ENCODE measurements around the gene SREK1IP1. TPM values are rescaled to one million over a fixed set of nuclear protein-coding genes. Genes with fewer than 3 reads are reported as not detected.

SREK1IP1 gene
- total RNA-seq, 1 experiment from 2014 or later, result 25.5 TPM

GRCh38 chr5:64766941-64767340 lies 1.6 kb downstream of the SREK1IP1 start:
- Histone ChIP-seq H3K36me3 (ENCODE audit: control insufficient read depth in 1 of 2, insufficient read depth in 2 of 2, low read length in 2 of 2) (no peaks in the 10 kb centered on the region; a peak in 1 of 4 replicates), H3K9me2 (ENCODE audit: insufficient read depth) (no peaks in the 10 kb centered on the region), H3K4me2 (ENCODE audit: low read length) (peak overlapping the region; percentile 82), H3K79me2 (ENCODE audit: insufficient read depth, low read length) (peaks cover 94% of the 10 kb centered on the region), H3K9ac (ENCODE audit: low read length) (peak overlapping the region; percentile 87), H3K27ac (ENCODE audit: low read depth, low read length) (no peak overlapping the region), H3K4me3 (replicated peaks in 1 of 2; ENCODE audit: low read depth in 1 of 2, low read length in 2 of 2) (peak overlapping the region; percentile 88 to 98), H4K20me1 (ENCODE audit: insufficient read depth) (no peaks in the 10 kb centered on the region), H3K9me3 (ENCODE audit: control insufficient read depth in 1 of 2, insufficient read depth in 1 of 2, low read depth in 1 of 2, low read length in 2 of 2) (no peaks in the 10 kb centered on the region), H3K27me3 (ENCODE audit: insufficient read depth, low read length) (no peaks in the 10 kb centered on the region), H2AFZ (ENCODE audit: low read depth, low read length, poor library complexity, severe bottlenecking) (no peak overlapping the region), H3K4me1 (ENCODE audit: control insufficient read depth in 1 of 2, insufficient read depth in 2 of 2, low read length in 2 of 2) (peaks cover 19 to 27% of the 10 kb centered on the region in 2 experiments; a peak in 3 of 4 replicates)
- no TSS peak for BruUV-seq (replicated peaks)
- CTCF ChIA-PET, result no interaction called here
- TF ChIP-seq SIN3A (IDR thresholded peaks at IDR 0.05; ENCODE audit: low read depth), result no peak
- TF ChIP-seq REST (IDR thresholded peaks at IDR 0.05; ENCODE audit: low read depth), result no peak
- TF ChIP-seq SP1 (IDR thresholded peaks at IDR 0.05; ENCODE audit: low read depth), result no peak
- TF ChIP-seq JUND (IDR thresholded peaks at IDR 0.05), result no peak
- TF ChIP-seq ZNF274 (IDR thresholded peaks at IDR 0.05; ENCODE audit: low read depth, low read length), result no peak
- no peak for TF ChIP-seq CBX3 (IDR thresholded peaks at IDR 0.05; ENCODE audit: low read depth)
- no peak for TF ChIP-seq FOSL1 (IDR thresholded peaks at IDR 0.05; ENCODE audit: low read depth)
- no peak for TF ChIP-seq ZBTB33 (IDR thresholded peaks at IDR 0.05; ENCODE audit: extremely low read depth, insufficient replicate concordance, low read length)
- no peak for TF ChIP-seq ZFX (IDR thresholded peaks at IDR 0.05)
- TF ChIP-seq EZH2 (IDR thresholded peaks at IDR 0.05), result no peak
- no peak for TF ChIP-seq SRF (IDR thresholded peaks at IDR 0.05; ENCODE audit: low read depth)
- TF ChIP-seq RAD21 (IDR thresholded peaks at IDR 0.05; ENCODE audit: low read depth), result no peak
- TF ChIP-seq MAX (IDR thresholded peaks at IDR 0.05), result no peak
- TF ChIP-seq EGR1 (IDR thresholded peaks at IDR 0.05; ENCODE audit: low read depth), result no peak
- no peak for TF ChIP-seq POLR2AphosphoS5 (IDR thresholded peaks at IDR 0.05; ENCODE audit: low read depth, low read length)
- RAD21 ChIA-PET (ENCODE audit: low non-redundant PET in 1 of 2, low total read pairs in 2 of 2, uncharacterized antibody in 2 of 2, unreplicated experiment in 2 of 2), result no interaction called here
- intact Hi-C loops (cut with micrococcal nuclease), result no loop called here
- POLR2A ChIA-PET, result no interaction called here
- DNase-seq (ENCODE audit: low read depth, low spot score) (no peak), ATAC-seq (no peak)
